ENCODE data around the gene SH3RF2. TPM values are rescaled to one million over a fixed set of nuclear protein-coding genes. Genes with fewer than 3 reads are reported as not detected.
A peak's percentile ranks its signal among the peaks of the same experiment; 100 is the strongest.

The SH3RF2 gene
- total RNA-seq, 6 experiments from 2014 or later = 0.43 to 1.7 (median 0.66) TPM

GRCh38 chr5:145898171-145898570, 38.2 kb upstream of the SH3RF2 start:
- no peak for TF ChIP-seq CTCF (IDR thresholded peaks at IDR 0.05)
- peaks cover 5% of the 10 kb centered on the region; the same call in 1 of the 2 replicates for H3K4me1 Mint-ChIP-seq (ENCODE audit: low read depth)
- no peak for DNase-seq
- H3K4me3 Mint-ChIP-seq = no peak overlapping the region
- no peaks in the 10 kb centered on the region for H3K36me3 Mint-ChIP-seq (ENCODE audit: low read depth)
- peaks cover 15% of the 10 kb centered on the region for H3K27me3 Mint-ChIP-seq (ENCODE audit: insufficient read depth)
- no peak overlapping the region for H3K27ac Mint-ChIP-seq
- peaks cover 8% of the 10 kb centered on the region for H3K9me3 Mint-ChIP-seq

- no peak for TF ChIP-seq CTCF (IDR thresholded peaks at IDR 0.05)
Observed at GRCh38 chr5:145902421-145902820, 34.0 kb upstream of the SH3RF2 start.

GRCh38 chr5:145903113-145903512, 33.3 kb upstream of the SH3RF2 start:
- H3K27ac Mint-ChIP-seq = no peak overlapping the region
- peaks cover 18% of the 10 kb centered on the region for H3K4me1 Mint-ChIP-seq (ENCODE audit: low read depth)
- no peak overlapping the region for H3K4me3 Mint-ChIP-seq
- DNase-seq = no peak
- peak; percentile 71 for TF ChIP-seq CTCF (IDR thresholded peaks at IDR 0.05)
- H3K27me3 Mint-ChIP-seq (ENCODE audit: insufficient read depth) = peaks cover 32% of the 10 kb centered on the region
- H3K9me3 Mint-ChIP-seq = no peaks in the 10 kb centered on the region; the same call in none of the 2 replicates
- no peaks in the 10 kb centered on the region for H3K36me3 Mint-ChIP-seq (ENCODE audit: low read depth)

More at GRCh38 chr5:145902421-145902820, 34.0 kb upstream of the SH3RF2 start:
- H3K27ac Mint-ChIP-seq = no peak overlapping the region
- no peak overlapping the region for H3K4me3 Mint-ChIP-seq
- H3K36me3 Mint-ChIP-seq (ENCODE audit: low read depth) = no peaks in the 10 kb centered on the region
- DNase-seq = no peak
- H3K9me3 Mint-ChIP-seq = no peaks in the 10 kb centered on the region; the same call in none of the 2 replicates
- peaks cover 28% of the 10 kb centered on the region for H3K27me3 Mint-ChIP-seq (ENCODE audit: insufficient read depth)
- H3K4me1 Mint-ChIP-seq (ENCODE audit: low read depth) = peaks cover 18% of the 10 kb centered on the region

- peaks cover 18% of the 10 kb centered on the region for H3K4me1 Mint-ChIP-seq (ENCODE audit: low read depth)
- no peaks in the 10 kb centered on the region; the same call in none of the 2 replicates for H3K9me3 Mint-ChIP-seq
- DNase-seq = no peak
- peaks cover 30% of the 10 kb centered on the region for H3K27me3 Mint-ChIP-seq (ENCODE audit: insufficient read depth)
- TF ChIP-seq CTCF (IDR thresholded peaks at IDR 0.05) = no peak
- no peaks in the 10 kb centered on the region for H3K36me3 Mint-ChIP-seq (ENCODE audit: low read depth)
- H3K4me3 Mint-ChIP-seq = no peak overlapping the region
- no peak overlapping the region for H3K27ac Mint-ChIP-seq
Observed at GRCh38 chr5:145903867-145904266, 32.5 kb upstream of the SH3RF2 start.

- Mint-ChIP-seq H3K4me3 (no peak overlapping the region), H3K27ac (no peak overlapping the region), H3K27me3 (ENCODE audit: insufficient read depth) (peaks cover 34% of the 10 kb centered on the region), H3K36me3 (ENCODE audit: low read depth) (no peaks in the 10 kb centered on the region), H3K9me3 (no peaks in the 10 kb centered on the region; the same call in none of the 2 replicates), H3K4me1 (ENCODE audit: low read depth) (peaks cover 19% of the 10 kb centered on the region)
- no peak for DNase-seq
- TF ChIP-seq CTCF (IDR thresholded peaks at IDR 0.05) = no peak
Observed at GRCh38 chr5:145904743-145905142, 31.6 kb upstream of the SH3RF2 start.

- no peak for TF ChIP-seq CTCF (IDR thresholded peaks at IDR 0.05)
- H3K4me3 Mint-ChIP-seq = no peak overlapping the region
- H3K27ac Mint-ChIP-seq = no peak overlapping the region
- H3K27me3 Mint-ChIP-seq (ENCODE audit: insufficient read depth) = peaks cover 37% of the 10 kb centered on the region
- DNase-seq = no peak
- no peaks in the 10 kb centered on the region for H3K9me3 Mint-ChIP-seq
- peaks cover 23% of the 10 kb centered on the region for H3K4me1 Mint-ChIP-seq (ENCODE audit: low read depth)
- H3K36me3 Mint-ChIP-seq (ENCODE audit: low read depth) = no peaks in the 10 kb centered on the region
Observed at GRCh38 chr5:145906401-145906800, 30.0 kb upstream of the SH3RF2 start.

All from HFFc6 (cell line).